ENCODE data around the gene HDAC7. TPM values are rescaled to one million over a fixed set of nuclear protein-coding genes. Genes with fewer than 3 reads are reported as not detected.

Gene HDAC7
- total RNA-seq, 1 experiment from 2014 or later: 71.2 TPM

GRCh38 chr12:47856721-47857575 is 37.2 kb upstream of the HDAC7 start:
- H3K27me3 ChIP-seq (replicated peaks; ENCODE audit: control insufficient read depth, insufficient read depth, low read length): no peaks in the 10 kb centered on the region
- no peak for DNase-seq
- H3K4me3 ChIP-seq (ENCODE audit: low read depth, low read length): no peak overlapping the region
- Mint-ChIP-seq H3K9me3 (ENCODE audit: unreplicated experiment) (no peaks in the 10 kb centered on the region), H3K4me3 (ENCODE audit: unreplicated experiment) (no peak overlapping the region), H3K27me3 (ENCODE audit: insufficient read depth, unreplicated experiment) (no peaks in the 10 kb centered on the region), H3K27ac (ENCODE audit: unreplicated experiment) (no peak overlapping the region), H3K4me1 (ENCODE audit: low read depth, unreplicated experiment) (peaks cover 8% of the 10 kb centered on the region), H3K36me3 (ENCODE audit: insufficient read depth, unreplicated experiment) (no peaks in the 10 kb centered on the region)
- no peaks in the 10 kb centered on the region for H3K9me3 ChIP-seq
- POLR2A ChIA-PET: no interaction called here
- peaks cover 2% of the 10 kb centered on the region; the same call in 1 of the 2 replicates for H3K36me3 ChIP-seq (ENCODE audit: control insufficient read depth, insufficient read depth, low read length)
- intact Hi-C loops (cut with micrococcal nuclease; ENCODE audit: unreplicated experiment): no loop called here
- CTCF ChIA-PET: interaction anchor here (0.6 kb wide), 1 partner anchor 1831 kb away, joined by 3 read pairs; no protein-coding TSS in a partner anchor
- H3K4me1 ChIP-seq: peaks cover 4% of the 10 kb centered on the region
- BruUV-seq (replicated peaks): no TSS peak
- no peak for TF ChIP-seq CTCF (IDR thresholded peaks at IDR 0.05; ENCODE audit: insufficient read depth in 1 of 2, low read depth in 1 of 2, low read length in 1 of 2, severe bottlenecking in 1 of 2, unreplicated experiment in 1 of 2)

GRCh38 chr12:47856094-47856493 is 36.4 kb upstream of the HDAC7 start:
- Mint-ChIP-seq H3K4me3 (ENCODE audit: unreplicated experiment) (no peak overlapping the region), H3K27me3 (ENCODE audit: insufficient read depth, unreplicated experiment) (no peaks in the 10 kb centered on the region), H3K9me3 (ENCODE audit: unreplicated experiment) (no peaks in the 10 kb centered on the region), H3K27ac (ENCODE audit: unreplicated experiment) (no peak overlapping the region), H3K36me3 (ENCODE audit: insufficient read depth, unreplicated experiment) (no peaks in the 10 kb centered on the region), H3K4me1 (ENCODE audit: low read depth, unreplicated experiment) (peaks cover 16% of the 10 kb centered on the region)
- peaks cover 2% of the 10 kb centered on the region; the same call in 1 of the 2 replicates for H3K36me3 ChIP-seq (ENCODE audit: control insufficient read depth, insufficient read depth, low read length)
- H3K27me3 ChIP-seq (replicated peaks; ENCODE audit: control insufficient read depth, insufficient read depth, low read length): no peaks in the 10 kb centered on the region
- ChIA-PET POLR2A (no interaction called here), CTCF (interaction anchor here (0.6 to 1.2 kb wide), 5 partner anchors 19 to 141 kb away, joined by 3 to 8 read pairs (median 3); partner anchors contain the start of gene VDR)
- no peak for DNase-seq
- H3K4me3 ChIP-seq (ENCODE audit: low read depth, low read length): no peak overlapping the region
- no peaks in the 10 kb centered on the region for H3K9me3 ChIP-seq
- intact Hi-C loops (cut with micrococcal nuclease; ENCODE audit: unreplicated experiment): no loop called here
- no peak for TF ChIP-seq CTCF (IDR thresholded peaks at IDR 0.05; ENCODE audit: insufficient read depth in 1 of 2, low read depth in 1 of 2, low read length in 1 of 2, severe bottlenecking in 1 of 2, unreplicated experiment in 1 of 2)
- no TSS peak for BruUV-seq (replicated peaks)
- peaks cover 11% of the 10 kb centered on the region for H3K4me1 ChIP-seq

GRCh38 chr12:47855502-47855901 is 35.8 kb upstream of the HDAC7 start:
- Mint-ChIP-seq H3K27ac (ENCODE audit: unreplicated experiment) (no peak overlapping the region), H3K27me3 (ENCODE audit: insufficient read depth, unreplicated experiment) (no peaks in the 10 kb centered on the region), H3K9me3 (ENCODE audit: unreplicated experiment) (no peaks in the 10 kb centered on the region), H3K4me1 (ENCODE audit: low read depth, unreplicated experiment) (peaks cover 22% of the 10 kb centered on the region), H3K4me3 (ENCODE audit: unreplicated experiment) (no peak overlapping the region), H3K36me3 (ENCODE audit: insufficient read depth, unreplicated experiment) (no peaks in the 10 kb centered on the region)
- BruUV-seq (replicated peaks): no TSS peak
- Histone ChIP-seq H3K4me1 (peaks cover 16% of the 10 kb centered on the region), H3K36me3 (ENCODE audit: control insufficient read depth, insufficient read depth, low read length) (peaks cover 2% of the 10 kb centered on the region; the same call in 1 of the 2 replicates), H3K9me3 (no peaks in the 10 kb centered on the region), H3K4me3 (ENCODE audit: low read depth, low read length) (no peak overlapping the region), H3K27me3 (replicated peaks; ENCODE audit: control insufficient read depth, insufficient read depth, low read length) (no peaks in the 10 kb centered on the region)
- peak in 1 of 2 experiments; percentile 41 for DNase-seq
- CTCF ChIA-PET: interaction anchor here (0.6 to 1.2 kb wide), 5 partner anchors 18 to 140 kb away, joined by 3 to 8 read pairs (median 3); partner anchors contain the start of gene VDR
- POLR2A ChIA-PET: no interaction called here
- intact Hi-C loops (cut with micrococcal nuclease; ENCODE audit: unreplicated experiment): no loop called here
- peak; percentile 32 to 54 for TF ChIP-seq CTCF (IDR thresholded peaks at IDR 0.05; ENCODE audit: insufficient read depth in 1 of 2, low read depth in 1 of 2, low read length in 1 of 2, severe bottlenecking in 1 of 2, unreplicated experiment in 1 of 2)

Data from Caco-2 (cell line).